Endothelial cell of umbilical vein (primary cell): ENCODE data around the gene KCMF1. TPM values are rescaled to one million over a fixed set of nuclear protein-coding genes. Genes with fewer than 3 reads are reported as not detected.

Experiments
- BruUV-seq: library from RNA; stranded (reverse); fragments of 400-500 nt; replicated peaks from 2 replicates; lab custom pipeline; 2021; lab: Mats Ljungman, UMichigan
- CTCF ChIA-PET: fragments of 300-600, 350-600 bp; sonication (Branson Sonifier 250); formaldehyde crosslinking; loops from one replicate; lab custom pipeline; 2021; ENCODE audit warnings: antibody characterized with exemption, inconsistent platforms; lab: Charles Lee
- POLR2A ChIA-PET: fragments of 300-600, 350-600 bp; sonication (Branson Sonifier 250); formaldehyde crosslinking; loops from one replicate; lab custom pipeline; 2021; ENCODE audit warnings: antibody characterized with exemption, inconsistent platforms; lab: Charles Lee
- DNase-seq: peaks from one replicate; pipeline ENCODE4 v3.0.0-alpha.2; 2011; ENCODE audit warnings: low read depth, low spot score
- FAIRE-seq: peaks from 2 replicates; lab custom pipeline; 2011; peaks lifted over from hg19 to GRCh38; lab: Jason Lieb, UNC
- H2AFZ ChIP-seq: 2 replicates; pipeline ENCODE4 v1.6.0; 2012; ENCODE audit warnings: low read depth, low read length, control low read depth, inconsistent platforms
- H3K27ac ChIP-seq: 2 replicates; pipeline ENCODE4 v1.5.1; 2011; ENCODE audit warnings: low read depth, mild to moderate bottlenecking, control low read depth, low read length, moderate library complexity; ENCODE audit not compliant: insufficient read depth
- H3K27me3 ChIP-seq, 2 experiments: 2 replicates each; pipeline versions ENCODE4 v1.6.0 to v1.6.1; 2011; ENCODE audit warnings: low read length in 2 of 2, mixed read lengths in 1 of 2; ENCODE audit not compliant: control insufficient read depth in 2 of 2, insufficient read depth in 2 of 2
- H3K36me3 ChIP-seq, 2 experiments: 2 replicates in 1 of 2; 3 replicates in 1 of 2; pipeline ENCODE4 v1.5.1; 2011; ENCODE audit warnings: low read length in 2 of 2, mild to moderate bottlenecking in 1 of 2, moderate library complexity in 1 of 2; ENCODE audit not compliant: control insufficient read depth in 2 of 2, insufficient read depth in 2 of 2; ENCODE audit errors: extremely low read depth in 1 of 2
- H3K4me1 ChIP-seq: 3 replicates; pipeline ENCODE4 v1.5.1; 2011; ENCODE audit warnings: mild to moderate bottlenecking, low read length; ENCODE audit not compliant: control insufficient read depth, insufficient read depth; ENCODE audit errors: extremely low read depth
- H3K4me2 ChIP-seq: 2 replicates; pipeline ENCODE4 v1.6.1; 2011; ENCODE audit warnings: low read length, control low read depth, mixed read lengths; ENCODE audit not compliant: insufficient read depth
- H3K4me3 ChIP-seq, 3 experiments: fragments of 200-600 bp in 1 of 3; sonication (generic), shearing (Covaris generic) in 1 of 3; replicated peaks in 1 of 3; 2 replicates each; pipeline ENCODE4 v1.5.1; 2011 to 2016; ENCODE audit warnings: control low read depth in 3 of 3, low read length in 3 of 3, mild to moderate bottlenecking in 2 of 3, inconsistent platforms in 1 of 3, low read depth in 1 of 3, moderate library complexity in 1 of 3; ENCODE audit not compliant: insufficient read depth in 1 of 3
- H3K79me2 ChIP-seq: 2 replicates; pipeline ENCODE4 v1.6.0; 2012; ENCODE audit warnings: low read length, inconsistent platforms; ENCODE audit not compliant: control insufficient read depth, insufficient read depth
- H3K9ac ChIP-seq: replicated peaks from 2 replicates; pipeline ENCODE3; 2011; ENCODE audit warnings: low read length, control low read depth; ENCODE audit not compliant: insufficient read depth; ENCODE audit errors: extremely low read depth
- H3K9me1 ChIP-seq: replicated peaks from 3 replicates; pipeline ENCODE4 v1.6.0; 2011; ENCODE audit warnings: mild to moderate bottlenecking, low read length; ENCODE audit not compliant: control insufficient read depth, insufficient read depth; ENCODE audit errors: extremely low read depth
- H3K9me3 ChIP-seq: replicated peaks from 2 replicates; pipeline ENCODE4 v1.5.1; 2012; ENCODE audit warnings: low read length, inconsistent platforms; ENCODE audit not compliant: control insufficient read depth, insufficient read depth
- H4K20me1 ChIP-seq: replicated peaks from 2 replicates; pipeline ENCODE3; 2011; ENCODE audit warnings: mild to moderate bottlenecking, low read length; ENCODE audit not compliant: control insufficient read depth, insufficient read depth; ENCODE audit errors: extremely low read depth
- CTCF ChIP-seq, 2 donors: IDR thresholded peaks; 1 replicate in 1 of 2; 2 replicates in 1 of 2; pipeline ENCODE4 v1.5.1; 2011; ENCODE audit warnings: low read length in 2 of 2, mild to moderate bottlenecking in 2 of 2, moderate library complexity in 2 of 2, control low read depth in 1 of 2, inconsistent platforms in 1 of 2, low read depth in 1 of 2; ENCODE audit not compliant: insufficient read depth in 1 of 2; ENCODE audit errors: extremely low read depth in 1 of 2
- EZH2 ChIP-seq: IDR thresholded peaks from 2 replicates; pipeline ENCODE4 v1.6.1; 2012; ENCODE audit warnings: borderline replicate concordance, low read depth, mild to moderate bottlenecking, moderate library complexity, low read length, inconsistent platforms; ENCODE audit not compliant: severe bottlenecking
- FOS ChIP-seq: IDR thresholded peaks from 2 replicates; pipeline ENCODE4 v1.6.1; 2011; ENCODE audit warnings: mild to moderate bottlenecking, low read length, moderate library complexity, borderline replicate concordance; ENCODE audit not compliant: insufficient read depth
- GATA2 ChIP-seq: IDR thresholded peaks from 2 replicates; pipeline ENCODE4 v1.7.0; 2011; ENCODE audit warnings: low read depth, mild to moderate bottlenecking, moderate library complexity, mixed read lengths, low read length; ENCODE audit not compliant: insufficient read length, insufficient read depth
- JUN ChIP-seq: IDR thresholded peaks from 2 replicates; pipeline ENCODE4 v1.6.1; 2011; ENCODE audit warnings: borderline replicate concordance, low read depth; ENCODE audit not compliant: insufficient read length, insufficient read depth
- MAX ChIP-seq: IDR thresholded peaks from 2 replicates; pipeline ENCODE4 v1.6.1; 2011; ENCODE audit not compliant: insufficient read depth, insufficient read length
- MYC ChIP-seq: IDR thresholded peaks from one replicate; pipeline ENCODE4 v1.6.1; 2011; ENCODE audit warnings: mild to moderate bottlenecking, low read depth, low read length
- POLR2A ChIP-seq: IDR thresholded peaks from 2 replicates; pipeline ENCODE4 v1.6.1; 2012; ENCODE audit warnings: low read depth, mild to moderate bottlenecking, control low read depth, low read length
- POLR2AphosphoS5 ChIP-seq: IDR thresholded peaks from 2 replicates; pipeline ENCODE4 v1.6.1; 2012; ENCODE audit warnings: low read depth, mild to moderate bottlenecking, control low read depth, low read length, moderate library complexity; ENCODE audit not compliant: insufficient read depth
- dilution Hi-C: fragments of 300-500 bp; cut with MboI; formaldehyde crosslinking; loops from one replicate; pipeline ENCODE4 v1.15.0; 2019; ENCODE audit warnings: low sequenced_read_pairs; ENCODE audit not compliant: extremely low pct_ligation_motif_present
- intact Hi-C: fragments of 100-400 bp; cut with micrococcal nuclease; formaldehyde crosslinking; loops from one replicate; pipeline ENCODE4 v1.10.0; 2022
- polyA plus RNA-seq, 4 experiments: library from polyadenylated mRNA; depleted of rRNA in 3 of 4; stranded (reverse) in 3 of 4; unstranded in 1 of 4; fragments of >200 nt; gene quantifications; 2 replicates each; pipeline versions ENCODE4 v1.2.1 to v1.2.3, GENCODE V29; 2011 to 2012; ENCODE audit warnings: missing spikeins in 1 of 4
- total RNA-seq: library from RNA; stranded (reverse); gene quantifications from 2 replicates; pipeline ENCODE4 v1.2.3, GENCODE V29; 2021

The KCMF1 gene
- total and polyA plus RNA-seq, 2 donors (not counting 3 experiments of a cell fraction or from before 2014, with no cell fraction given): 49.3 to 78.4 TPM

- no peak overlapping the region for H3K4me2 ChIP-seq
- no peak overlapping the region for H3K9ac ChIP-seq
- no peaks in the 10 kb centered on the region for H3K9me3 ChIP-seq
- ChIA-PET CTCF (interaction anchor here (1.0 to 2.8 kb wide), 5 partner anchors 8 to 267 kb away, joined by 3 to 8 read pairs (median 5); no protein-coding TSS in a partner anchor), POLR2A (no interaction called here)
- peaks cover 8 to 20% of the 10 kb centered on the region in 2 experiments for H3K36me3 ChIP-seq
- no peak overlapping the region for H3K4me3 ChIP-seq
- dilution Hi-C loops (no loop called here), intact Hi-C loops (no loop called here)
- FAIRE-seq (no peak), DNase-seq (no peak)
- H3K9me1 ChIP-seq: no peaks in the 10 kb centered on the region
- H3K4me1 ChIP-seq: no peaks in the 10 kb centered on the region
- H3K27ac ChIP-seq: no peak overlapping the region
- H3K79me2 ChIP-seq: peaks cover 28% of the 10 kb centered on the region
- peaks cover 7% of the 10 kb centered on the region for H4K20me1 ChIP-seq
- no peak overlapping the region for H2AFZ ChIP-seq
- no peaks in the 10 kb centered on the region for H3K27me3 ChIP-seq
- TF ChIP-seq GATA2: no peak
- no peak for TF ChIP-seq EZH2
- no peak for TF ChIP-seq POLR2A
- no peak for TF ChIP-seq FOS
- BruUV-seq: no TSS peak
Measured at GRCh38 chr2:85033388-85033787, 62.4 kb downstream of the KCMF1 start.

GRCh38 chr2:85034158-85034557 lies 63.2 kb downstream of the KCMF1 start:
- ChIA-PET CTCF (interaction anchor here (1.0 to 1.5 kb wide), 4 partner anchors 7 to 108 kb away, joined by 3 to 5 read pairs (median 4); no protein-coding TSS in a partner anchor), POLR2A (no interaction called here)
- dilution Hi-C loops: no loop called here
- H3K79me2 ChIP-seq: peaks cover 28% of the 10 kb centered on the region
- no peak for TF ChIP-seq POLR2AphosphoS5
- no peak for TF ChIP-seq POLR2A
- no peak for TF ChIP-seq JUN
- TF ChIP-seq MAX: no peak
- TF ChIP-seq GATA2: no peak
- TF ChIP-seq EZH2: no peak
- TF ChIP-seq CTCF (IDR thresholded peaks at IDR 0.05; ENCODE audit: extremely low read depth in 1 of 2, insufficient read depth in 1 of 2, low read depth in 1 of 2, low read length in 2 of 2): no peak
- TF ChIP-seq MYC: no peak
- no peak for TF ChIP-seq FOS
- no peak overlapping the region for H3K9ac ChIP-seq
- FAIRE-seq (no peak), DNase-seq (no peak)
- H4K20me1 ChIP-seq: peaks cover 7% of the 10 kb centered on the region
- no peak overlapping the region for H3K4me2 ChIP-seq
- no TSS peak for BruUV-seq
- intact Hi-C loops: no loop called here
- no peaks in the 10 kb centered on the region for H3K4me1 ChIP-seq
- H3K36me3 ChIP-seq: peaks cover 8 to 16% of the 10 kb centered on the region in 2 experiments
- no peak overlapping the region for H3K4me3 ChIP-seq
- no peaks in the 10 kb centered on the region for H3K9me3 ChIP-seq
- no peak overlapping the region for H3K27ac ChIP-seq
- H2AFZ ChIP-seq: no peak overlapping the region
- no peaks in the 10 kb centered on the region for H3K9me1 ChIP-seq
- no peaks in the 10 kb centered on the region for H3K27me3 ChIP-seq
